ENCODE measurements around the gene CDKAL1.

GRCh38 chr6:20800653-20801052, 266.4 kb downstream of the CDKAL1 start:
- no peak for TF ChIP-seq POLR2A (IDR thresholded peaks at IDR 0.05; ENCODE audit: low read depth, low read length)
- no peak for TF ChIP-seq POLR2AphosphoS5 (IDR thresholded peaks at IDR 0.05; ENCODE audit: low read depth, low read length)
